NCI-H446 (cell line): ENCODE measurements around the gene ADA.

Source experiments
- DNase-seq, 2 experiments: peaks; one replicate each; lab custom pipeline; 2025; lab: John Stamatoyannopoulos, UW

The ADA gene

GRCh38 chr20:44580581-44581268, 70.8 kb downstream of the ADA start:
- no peak for DNase-seq

- DNase-seq = no peak
Measured at GRCh38 chr20:44579313-44580081, 72.0 kb downstream of the ADA start.

GRCh38 chr20:44576297-44576696, 75.2 kb downstream of the ADA start:
- no peak for DNase-seq

GRCh38 chr20:44574372-44574771, 77.1 kb downstream of the ADA start:
- DNase-seq = no peak

GRCh38 chr20:44573501-44573869, 78.0 kb downstream of the ADA start:
- no peak for DNase-seq

- DNase-seq = peak; percentile 72 to 80
Measured at GRCh38 chr20:44572551-44573500, 78.7 kb downstream of the ADA start.

- DNase-seq = no peak
Measured at GRCh38 chr20:44571362-44571988, 80.0 kb downstream of the ADA start.

- DNase-seq = no peak
Measured at GRCh38 chr20:44570367-44570766, 81.1 kb downstream of the ADA start.
